GM10266 (cell line): ENCODE measurements around the gene FBXL7.

Source experiments
- DNase-seq: peaks from one replicate; pipeline ENCODE4 v3.0.0; 2012; ENCODE audit errors: extremely low spot score
- TF ChIP-seq, protein P1 (sequence below): IDR thresholded peaks from 2 replicates; pipeline ENCODE4 v1.5.1; 2012; ENCODE audit warnings: mild to moderate bottlenecking, low read depth; ENCODE audit not compliant: control insufficient read depth, insufficient read depth; ENCODE audit errors: missing control alignments

FBXL7 gene

GRCh38 chr5:15499528-15500324, at the start of gene FBXL7:
TSS of gene FBXL7 (plus strand) at chr5:15500180.
- TF ChIP-seq, protein P1, sequence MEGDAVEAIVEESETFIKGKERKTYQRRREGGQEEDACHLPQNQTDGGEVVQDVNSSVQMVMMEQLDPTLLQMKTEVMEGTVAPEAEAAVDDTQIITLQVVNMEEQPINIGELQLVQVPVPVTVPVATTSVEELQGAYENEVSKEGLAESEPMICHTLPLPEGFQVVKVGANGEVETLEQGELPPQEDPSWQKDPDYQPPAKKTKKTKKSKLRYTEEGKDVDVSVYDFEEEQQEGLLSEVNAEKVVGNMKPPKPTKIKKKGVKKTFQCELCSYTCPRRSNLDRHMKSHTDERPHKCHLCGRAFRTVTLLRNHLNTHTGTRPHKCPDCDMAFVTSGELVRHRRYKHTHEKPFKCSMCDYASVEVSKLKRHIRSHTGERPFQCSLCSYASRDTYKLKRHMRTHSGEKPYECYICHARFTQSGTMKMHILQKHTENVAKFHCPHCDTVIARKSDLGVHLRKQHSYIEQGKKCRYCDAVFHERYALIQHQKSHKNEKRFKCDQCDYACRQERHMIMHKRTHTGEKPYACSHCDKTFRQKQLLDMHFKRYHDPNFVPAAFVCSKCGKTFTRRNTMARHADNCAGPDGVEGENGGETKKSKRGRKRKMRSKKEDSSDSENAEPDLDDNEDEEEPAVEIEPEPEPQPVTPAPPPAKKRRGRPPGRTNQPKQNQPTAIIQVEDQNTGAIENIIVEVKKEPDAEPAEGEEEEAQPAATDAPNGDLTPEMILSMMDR: no peak
- no peak for DNase-seq

GRCh38 chr5:15450473-15450872, 49.5 kb upstream of the FBXL7 start:
- no peak for DNase-seq
- TF ChIP-seq, protein P1: no peak

GRCh38 chr5:15450949-15451348, 49.0 kb upstream of the FBXL7 start:
- TF ChIP-seq, protein P1: no peak
- DNase-seq: no peak

DNA sequence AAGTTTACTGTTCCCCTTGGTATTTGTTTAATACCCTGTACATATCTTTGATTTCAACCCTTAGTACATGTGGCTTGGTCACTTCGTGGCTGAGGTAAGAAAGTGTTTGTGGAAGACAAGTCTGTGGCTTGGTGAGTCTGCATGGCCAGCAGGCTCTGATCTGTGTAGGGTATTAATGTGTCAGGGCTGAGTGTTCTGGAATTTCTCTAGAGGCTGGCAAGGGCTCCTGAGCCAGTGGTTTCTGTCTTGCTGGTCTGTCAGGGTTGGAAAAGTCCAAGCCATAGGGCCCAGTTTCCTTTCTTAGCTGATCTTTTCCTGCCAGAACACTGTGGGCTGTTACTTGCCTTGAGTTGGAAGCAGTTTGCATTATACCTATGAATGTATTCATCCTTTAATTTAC, 48.0 kb upstream of the FBXL7 start:
- DNase-seq: no peak
- TF ChIP-seq, protein P1: no peak

GRCh38 chr5:15452781-15453180, 47.2 kb upstream of the FBXL7 start:
- TF ChIP-seq, protein P1: no peak
- no peak for DNase-seq

DNA sequence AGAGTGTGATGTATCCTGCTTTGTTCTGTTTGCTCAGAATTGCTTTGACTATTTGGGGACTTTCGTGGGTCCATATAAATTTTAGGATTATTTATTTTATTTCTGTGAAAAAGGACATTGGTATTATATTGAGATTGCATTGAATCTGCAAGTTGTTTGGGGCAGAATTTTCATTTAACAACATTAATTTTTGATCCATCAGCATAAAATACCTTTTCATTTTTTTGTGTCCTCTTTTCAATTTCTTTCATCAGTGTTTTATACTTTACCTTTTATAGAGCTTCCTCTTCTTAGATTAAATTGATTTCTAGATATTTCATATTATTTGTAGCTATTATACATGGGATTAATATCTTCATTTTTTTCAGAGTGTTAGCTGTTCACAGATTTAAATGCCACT, 40.8 kb upstream of the FBXL7 start:
- TF ChIP-seq, protein P1: no peak
- DNase-seq: no peak

DNA sequence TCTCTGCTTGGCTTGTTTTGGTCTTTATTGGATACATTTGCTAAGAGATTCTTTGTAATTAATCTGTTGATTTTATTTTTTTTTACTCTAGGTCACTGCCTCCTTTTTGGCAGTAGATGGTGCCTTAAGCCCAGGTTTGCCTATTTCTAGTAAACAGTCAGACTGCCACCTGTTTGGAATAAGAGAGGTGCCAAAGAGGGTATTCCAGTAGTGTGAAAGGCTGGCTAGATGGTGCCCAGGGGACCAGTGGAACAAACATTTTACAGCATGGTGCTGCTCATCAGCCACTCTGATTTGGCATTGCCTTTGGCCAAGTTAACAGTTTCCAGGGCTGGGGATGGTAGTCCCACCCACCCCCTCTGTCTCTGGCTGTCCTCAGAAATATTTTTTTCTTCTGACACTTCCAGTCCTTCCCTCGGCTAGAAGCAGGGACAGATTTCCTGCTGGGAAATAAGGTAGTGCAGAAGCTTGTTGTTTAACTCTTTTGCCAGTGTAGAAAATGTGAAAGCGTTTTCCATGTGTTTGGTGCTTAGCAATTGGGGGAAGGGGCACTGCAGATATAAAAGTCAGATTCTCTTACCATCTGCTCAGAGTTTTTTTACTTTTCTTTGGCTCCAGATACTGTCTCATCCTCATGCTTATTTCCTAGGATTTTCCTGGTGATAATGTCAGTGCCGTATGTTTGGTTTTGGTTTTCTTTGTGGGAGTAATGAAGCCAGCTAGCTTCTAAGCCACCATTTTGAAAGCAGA, 36.6 kb upstream of the FBXL7 start:
- no peak for DNase-seq
- TF ChIP-seq, protein P1: no peak
